ENCODE measurements around the gene RRP1B.

DNA sequence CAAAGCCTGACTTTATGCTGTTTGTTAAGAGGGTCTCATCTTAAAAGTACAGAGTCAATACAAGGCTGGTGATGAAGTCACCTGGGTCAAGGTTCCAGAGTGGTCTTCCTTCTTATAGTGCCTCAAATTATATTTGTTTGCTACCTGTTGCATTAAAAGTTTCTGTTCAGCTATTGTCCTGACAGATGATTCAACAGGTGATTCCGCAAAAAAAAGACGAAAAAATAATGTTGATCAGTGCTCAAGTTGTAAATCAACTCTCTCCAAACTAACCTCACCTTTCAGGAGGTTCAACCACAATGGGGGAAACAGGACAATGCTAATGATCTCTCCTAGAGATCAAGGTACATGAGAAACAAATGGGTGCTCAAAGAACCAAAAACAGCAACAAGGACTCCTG lies 35.8 kb upstream of the RRP1B start:
- TF ChIP-seq EZH2phosphoT487 (IDR thresholded peaks at IDR 0.05; ENCODE audit: insufficient read depth, low read depth) (no peak), EZH2 (IDR thresholded peaks at IDR 0.05; ENCODE audit: insufficient read depth, poor library complexity, severe bottlenecking) (no peak)
